Measurements from ENCODE around the gene LCTL. TPM values are rescaled to one million over a fixed set of nuclear protein-coding genes. Genes with fewer than 3 reads are reported as not detected.

Gene LCTL
- total and polyA plus RNA-seq, 11 donors, result not detected

DNA sequence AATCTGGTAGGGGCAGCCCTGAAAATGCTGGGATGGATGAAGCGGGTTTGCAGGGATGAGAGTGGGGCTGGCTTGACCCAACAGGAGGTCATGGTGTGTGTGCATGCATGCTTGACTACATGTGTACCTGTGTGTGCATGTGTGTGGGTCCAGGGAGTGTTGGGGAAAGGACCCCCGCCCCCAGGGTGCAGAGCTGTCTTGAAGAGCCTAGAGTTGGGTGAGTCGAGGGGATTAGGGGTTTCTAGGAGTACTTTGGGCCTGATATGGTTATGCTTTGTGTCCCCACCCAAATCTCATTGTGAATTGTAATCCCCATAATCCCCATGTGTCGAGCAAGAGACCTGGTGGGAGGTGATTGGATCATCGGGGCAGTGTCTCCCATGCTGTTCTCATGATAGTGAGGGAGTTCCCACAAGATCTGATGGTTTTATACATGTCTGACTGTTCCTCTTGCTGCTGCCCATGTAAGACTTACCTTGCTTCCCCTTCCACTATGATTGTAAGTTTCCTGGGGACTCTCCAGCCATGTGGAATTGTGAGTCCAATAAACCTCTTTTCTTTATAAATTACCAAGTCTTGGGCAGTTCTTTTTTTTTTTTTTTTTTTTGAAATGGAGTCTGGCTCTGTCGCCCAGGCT is 5.2 kb upstream of the LCTL start:
- Histone ChIP-seq H3K9me3 (no peaks in the 10 kb centered on the region), H3K27me3 (no peaks in the 10 kb centered on the region), H3K4me1 (peaks cover 0 to 22% (median 1%) of the 10 kb centered on the region in 12 donors), H3K36me3 (no peaks in the 10 kb centered on the region), H3K4me3 (no peak overlapping the region), H3K27ac (no peak overlapping the region)
- ATAC-seq (no peak), DNase-seq (no peak)
- 80 to 96% (median 85%) methylated on average over 6 of the region's 6 CpGs for WGBS, 4 donors
- TF ChIP-seq CTCF (IDR thresholded peaks at IDR 0.05) (no peak), POLR2A (IDR thresholded peaks at IDR 0.05) (no peak)
- intact Hi-C loops (cut with DNase I), result no loop called here

DNA sequence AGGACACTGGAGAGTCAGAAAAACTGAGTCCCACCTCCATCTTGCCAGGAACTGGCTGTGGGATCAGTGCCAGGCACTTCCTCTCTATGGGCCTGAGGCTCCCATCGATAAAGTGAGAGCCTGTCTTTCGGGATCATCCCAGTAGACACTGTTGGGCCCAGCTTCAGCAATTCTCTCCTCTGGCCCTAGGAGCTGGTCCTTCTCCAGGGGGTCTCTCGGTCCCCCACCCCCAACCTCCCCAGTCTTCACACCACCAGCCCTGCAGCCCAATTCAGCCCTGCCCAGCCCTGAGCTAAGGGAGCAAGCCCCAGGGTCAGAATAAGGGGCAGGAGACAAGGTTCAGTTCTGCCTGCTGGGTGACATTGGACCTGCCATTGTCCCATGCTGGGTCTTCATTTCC is 4.5 kb upstream of the LCTL start:
- Histone ChIP-seq H3K9me3 (no peaks in the 10 kb centered on the region), H3K27me3 (no peaks in the 10 kb centered on the region), H3K4me1 (peaks cover 0 to 22% (median 1%) of the 10 kb centered on the region in 12 donors), H3K27ac (no peak overlapping the region), H3K36me3 (no peaks in the 10 kb centered on the region), H3K4me3 (no peak overlapping the region)
- intact Hi-C loops (cut with DNase I), result no loop called here
- TF ChIP-seq CTCF (IDR thresholded peaks at IDR 0.05) (no peak), POLR2A (IDR thresholded peaks at IDR 0.05) (no peak)
- ATAC-seq (no peak), DNase-seq (no peak)
- 81 to 85% (median 82%) methylated on average over 3 of the region's 3 CpGs for WGBS, 4 donors

DNA sequence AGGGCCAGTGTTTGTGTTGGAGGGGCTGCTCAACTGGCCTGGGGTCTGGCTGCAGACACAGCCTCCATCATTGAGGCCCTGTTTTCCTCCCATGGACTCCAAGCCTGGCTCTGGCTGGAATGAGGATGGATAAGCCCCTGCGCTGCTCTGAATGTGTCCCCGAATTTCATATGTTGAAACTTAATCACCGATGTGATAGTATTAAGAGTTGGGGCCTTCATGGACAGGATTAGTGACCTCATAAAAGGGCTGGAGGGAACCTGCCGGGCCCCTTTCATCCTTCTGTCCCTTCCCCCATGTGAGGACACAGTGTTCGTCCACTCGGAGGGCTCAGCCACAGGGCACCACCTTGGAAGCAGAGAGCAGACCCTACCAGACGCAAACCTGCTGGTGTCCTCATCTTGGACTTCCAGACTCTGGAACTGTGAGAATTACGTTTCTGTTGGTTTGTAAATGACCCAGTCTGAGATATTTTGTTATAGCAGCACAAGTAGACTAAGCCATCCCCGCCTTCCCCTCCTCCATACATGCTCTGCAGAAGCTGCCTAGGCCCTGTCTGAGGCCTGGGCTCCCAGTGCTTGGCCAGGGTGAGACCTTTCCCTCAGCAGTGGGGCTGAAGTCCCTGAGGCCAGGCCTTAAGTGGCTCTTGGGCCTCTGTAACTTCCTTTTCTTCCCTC is 3.8 kb upstream of the LCTL start:
- Histone ChIP-seq H3K27ac (no peak overlapping the region), H3K4me1 (peaks cover 0 to 18% (median 1%) of the 10 kb centered on the region in 12 donors), H3K9me3 (no peaks in the 10 kb centered on the region), H3K4me3 (no peak overlapping the region), H3K36me3 (no peaks in the 10 kb centered on the region), H3K27me3 (no peaks in the 10 kb centered on the region)
- WGBS, 4 donors, result 78 to 92% (median 83%) methylated on average over 8 to 9 of the region's 9 CpGs
- TF ChIP-seq CTCF (IDR thresholded peaks at IDR 0.05) (no peak), POLR2A (IDR thresholded peaks at IDR 0.05) (no peak)
- intact Hi-C loops (cut with DNase I), result no loop called here
- ATAC-seq (no peak), DNase-seq (no peak)

GRCh38 chr15:66567897-66568296 is 2.1 kb upstream of the LCTL start:
- Histone ChIP-seq H3K4me3 (no peak overlapping the region), H3K27me3 (no peaks in the 10 kb centered on the region)

More at GRCh38 chr15:66567897-66568296, 2.1 kb upstream of the LCTL start:
- Histone ChIP-seq H3K36me3 (no peaks in the 10 kb centered on the region), H3K4me1 (peaks cover 0 to 7% (median 0%) of the 10 kb centered on the region in 12 donors), H3K9me3 (no peaks in the 10 kb centered on the region), H3K27ac (no peak overlapping the region)
- DNase-seq, result no peak
- TF ChIP-seq CTCF (IDR thresholded peaks at IDR 0.05) (no peak), POLR2A (IDR thresholded peaks at IDR 0.05) (no peak)
- intact Hi-C loops (cut with DNase I), result no loop called here
- WGBS, 4 donors, result 90 to 91% (median 91%) methylated on average over 7 of the region's 7 CpGs
- no peak for ATAC-seq
